ENCODE data around the gene DNASE2B.

The DNASE2B gene

GRCh38 chr1:84398175-84399155, at the start of gene DNASE2B:
TSS of gene DNASE2B (plus strand) at chr1:84398484. CDS start at chr1:84398565, 81 bp downstream.
- H2AFZ ChIP-seq (ENCODE audit: low read depth): no peak within 1 kb of the TSS
- no peak within 1 kb of the TSS for H3K9ac ChIP-seq
- no peak within 1 kb of the TSS for H3K4me2 ChIP-seq
- H4K20me1 ChIP-seq (ENCODE audit: insufficient read depth): no peaks in the 10 kb centered on the region
- no peaks in the 10 kb centered on the region for H3K79me2 ChIP-seq (ENCODE audit: insufficient read depth, low read depth)
- H3K27me3 ChIP-seq (ENCODE audit: insufficient read depth, low read depth): no peaks in the 10 kb centered on the region
- no peaks in the 10 kb centered on the region for H3K4me1 ChIP-seq (ENCODE audit: low read depth, poor library complexity, severe bottlenecking)
- no peaks in the 10 kb centered on the region for H3K36me3 ChIP-seq (ENCODE audit: insufficient read depth)
- H3K27ac ChIP-seq: no peak within 1 kb of the TSS
- no peak for TF ChIP-seq CTCF (conservative IDR thresholded peaks at IDR 0.05; ENCODE audit: low read depth, low read length)
- H3K4me3 ChIP-seq (IDR thresholded peaks at IDR 0.05; ENCODE audit: insufficient read depth, low read depth, low read length): no peak within 1 kb of the TSS

- Histone ChIP-seq H3K36me3 (ENCODE audit: insufficient read depth) (no peaks in the 10 kb centered on the region), H3K4me2 (no peak overlapping the region), H3K4me1 (ENCODE audit: low read depth, poor library complexity, severe bottlenecking) (no peaks in the 10 kb centered on the region), H3K4me3 (IDR thresholded peaks at IDR 0.05; ENCODE audit: insufficient read depth, low read depth, low read length) (no peak overlapping the region), H4K20me1 (ENCODE audit: insufficient read depth) (no peaks in the 10 kb centered on the region), H3K27ac (no peak overlapping the region), H2AFZ (ENCODE audit: low read depth) (no peak overlapping the region), H3K27me3 (ENCODE audit: insufficient read depth, low read depth) (no peaks in the 10 kb centered on the region), H3K9ac (no peak overlapping the region), H3K79me2 (ENCODE audit: insufficient read depth, low read depth) (no peaks in the 10 kb centered on the region)
- no peak for TF ChIP-seq CTCF (conservative IDR thresholded peaks at IDR 0.05; ENCODE audit: low read depth, low read length)
Observed at GRCh38 chr1:84348759-84349158, 49.5 kb upstream of the DNASE2B start.

- no peak overlapping the region for H3K4me2 ChIP-seq
- no peak overlapping the region for H3K4me3 ChIP-seq (IDR thresholded peaks at IDR 0.05; ENCODE audit: insufficient read depth, low read depth, low read length)
- no peaks in the 10 kb centered on the region for H3K4me1 ChIP-seq (ENCODE audit: low read depth, poor library complexity, severe bottlenecking)
- no peak overlapping the region for H3K27ac ChIP-seq
- H2AFZ ChIP-seq (ENCODE audit: low read depth): no peak overlapping the region
- H4K20me1 ChIP-seq (ENCODE audit: insufficient read depth): no peaks in the 10 kb centered on the region
- no peaks in the 10 kb centered on the region for H3K36me3 ChIP-seq (ENCODE audit: insufficient read depth)
- H3K9ac ChIP-seq: no peak overlapping the region
- H3K27me3 ChIP-seq (ENCODE audit: insufficient read depth, low read depth): no peaks in the 10 kb centered on the region
- H3K79me2 ChIP-seq (ENCODE audit: insufficient read depth, low read depth): no peaks in the 10 kb centered on the region
- TF ChIP-seq CTCF (conservative IDR thresholded peaks at IDR 0.05; ENCODE audit: low read depth, low read length): no peak
Observed at GRCh38 chr1:84350104-84350503, 48.2 kb upstream of the DNASE2B start.

- Histone ChIP-seq H3K4me2 (no peak overlapping the region), H2AFZ (ENCODE audit: low read depth) (no peak overlapping the region), H3K36me3 (ENCODE audit: insufficient read depth) (no peaks in the 10 kb centered on the region), H4K20me1 (ENCODE audit: insufficient read depth) (no peaks in the 10 kb centered on the region), H3K4me3 (IDR thresholded peaks at IDR 0.05; ENCODE audit: insufficient read depth, low read depth, low read length) (no peak overlapping the region), H3K4me1 (ENCODE audit: low read depth, poor library complexity, severe bottlenecking) (no peaks in the 10 kb centered on the region), H3K27me3 (ENCODE audit: insufficient read depth, low read depth) (no peaks in the 10 kb centered on the region), H3K27ac (no peak overlapping the region), H3K9ac (no peak overlapping the region), H3K79me2 (ENCODE audit: insufficient read depth, low read depth) (no peaks in the 10 kb centered on the region)
- no peak for TF ChIP-seq CTCF (conservative IDR thresholded peaks at IDR 0.05; ENCODE audit: low read depth, low read length)
Observed at GRCh38 chr1:84350550-84350949, 47.7 kb upstream of the DNASE2B start.
